Central memory CD8-positive, alpha-beta T cell (primary cell): Measurements from ENCODE around the gene TMEM80.

Source experiments
- ATAC-seq: fragments of 150-1000 bp; cut with Tn5 transposase; replicated peaks from 2 replicates; pipeline ENCODE4 v1.10.0; 2022; ENCODE audit warnings: mild to moderate bottlenecking, moderate FRiP score, moderate number of reproducible peaks; ENCODE audit not compliant: poor library complexity, severe bottlenecking; ENCODE audit errors: extremely low read depth
- DNase-seq, 2 donors: peaks; one replicate each; pipeline ENCODE4 v3.0.0; 2021; ENCODE audit warnings: low spot score in 2 of 2
- H3K27ac Mint-ChIP-seq: one replicate; pipeline ENCODE4 v1.8.0; 2022; ENCODE audit warnings: low read depth, mild to moderate bottlenecking, moderate library complexity, mixed read lengths
- H3K27me3 Mint-ChIP-seq: one replicate; pipeline ENCODE4 v1.8.0; 2022; ENCODE audit warnings: mixed read lengths
- H3K36me3 Mint-ChIP-seq: one replicate; pipeline ENCODE4 v1.8.0; 2022; ENCODE audit warnings: mild to moderate bottlenecking, moderate library complexity, mixed read lengths; ENCODE audit not compliant: insufficient read depth
- H3K4me1 Mint-ChIP-seq: one replicate; pipeline ENCODE4 v1.8.0; 2022; ENCODE audit warnings: mixed read lengths
- H3K4me3 Mint-ChIP-seq: one replicate; pipeline ENCODE4 v1.8.0; 2022; ENCODE audit warnings: mild to moderate bottlenecking, moderate library complexity, mixed read lengths
- H3K9me3 Mint-ChIP-seq: one replicate; pipeline ENCODE4 v1.8.0; 2022; ENCODE audit warnings: mixed read lengths

TMEM80 gene

DNA sequence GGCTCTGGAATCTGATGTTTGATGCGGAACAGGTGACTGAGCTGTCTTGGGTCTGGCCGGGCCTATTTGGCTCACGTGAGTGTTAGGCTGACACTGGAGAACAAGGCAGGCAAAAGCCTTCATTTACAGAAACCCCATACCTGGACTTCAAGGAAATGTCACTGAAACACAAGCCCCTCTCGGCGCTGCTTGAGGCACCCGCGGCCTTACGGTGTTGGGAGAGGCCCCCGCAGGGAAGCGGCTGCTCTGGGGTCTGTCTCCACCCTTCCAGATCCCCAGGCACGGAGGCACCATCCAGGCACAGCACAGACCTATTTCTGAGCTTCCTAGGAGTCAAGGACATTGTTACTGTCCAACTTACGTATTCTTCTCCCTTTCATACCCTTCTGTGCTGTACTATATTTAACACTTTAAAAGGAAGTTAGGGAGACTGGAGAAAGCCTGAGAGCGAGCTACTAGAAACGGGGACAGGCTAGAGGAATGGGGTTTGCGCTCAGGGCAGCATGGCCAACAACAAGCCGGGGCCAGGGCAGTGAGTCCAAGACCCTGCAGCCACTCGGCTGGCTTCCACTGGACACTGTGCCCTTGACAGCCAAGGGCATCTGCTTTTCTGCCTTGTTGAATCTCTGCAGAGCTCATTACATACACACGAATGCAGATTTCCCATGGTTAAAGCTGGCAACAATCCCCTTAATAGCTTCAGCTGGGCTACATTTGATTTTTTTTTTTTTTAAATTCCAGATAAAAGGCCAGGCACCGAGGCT, 34.8 kb upstream of the TMEM80 start:
- Mint-ChIP-seq H3K27ac (no peak overlapping the region), H3K9me3 (no peaks in the 10 kb centered on the region), H3K27me3 (no peaks in the 10 kb centered on the region), H3K4me1 (peaks cover 5% of the 10 kb centered on the region), H3K4me3 (no peak overlapping the region), H3K36me3 (peaks cover 8% of the 10 kb centered on the region)
- no peak for DNase-seq
- ATAC-seq, result no peak

- DNase-seq (no peak), ATAC-seq (no peak)
- H3K4me3 Mint-ChIP-seq, result no peak overlapping the region
- no peak overlapping the region for H3K27ac Mint-ChIP-seq
- H3K36me3 Mint-ChIP-seq, result peaks cover 10% of the 10 kb centered on the region
- no peaks in the 10 kb centered on the region for H3K27me3 Mint-ChIP-seq
- H3K4me1 Mint-ChIP-seq, result peaks cover 5% of the 10 kb centered on the region
- H3K9me3 Mint-ChIP-seq, result no peaks in the 10 kb centered on the region
Observed at GRCh38 chr11:662689-663274, 32.8 kb upstream of the TMEM80 start.

GRCh38 chr11:665062-665703, 30.4 kb upstream of the TMEM80 start:
- Mint-ChIP-seq H3K27ac (no peak overlapping the region), H3K4me1 (peaks cover 5% of the 10 kb centered on the region), H3K27me3 (no peaks in the 10 kb centered on the region), H3K4me3 (no peak overlapping the region), H3K36me3 (peaks cover 13% of the 10 kb centered on the region), H3K9me3 (no peaks in the 10 kb centered on the region)
- no peak for ATAC-seq
- DNase-seq, result no peak

GRCh38 chr11:665704-666281, 29.8 kb upstream of the TMEM80 start:
- Mint-ChIP-seq H3K4me1 (peaks cover 5% of the 10 kb centered on the region), H3K9me3 (no peaks in the 10 kb centered on the region), H3K36me3 (peaks cover 14% of the 10 kb centered on the region), H3K4me3 (no peak overlapping the region), H3K27ac (no peak overlapping the region), H3K27me3 (no peaks in the 10 kb centered on the region)
- DNase-seq, result no peak
- no peak for ATAC-seq

- Mint-ChIP-seq H3K9me3 (no peaks in the 10 kb centered on the region), H3K27ac (no peak overlapping the region), H3K4me1 (no peaks in the 10 kb centered on the region), H3K4me3 (no peak overlapping the region), H3K27me3 (no peaks in the 10 kb centered on the region), H3K36me3 (peaks cover 33% of the 10 kb centered on the region)
- ATAC-seq (no peak), DNase-seq (no peak)
Observed at GRCh38 chr11:673866-674265, 21.8 kb upstream of the TMEM80 start.

GRCh38 chr11:674406-674805, 21.2 kb upstream of the TMEM80 start:
- no peak for DNase-seq
- Mint-ChIP-seq H3K9me3 (no peaks in the 10 kb centered on the region), H3K4me1 (no peaks in the 10 kb centered on the region), H3K27me3 (no peaks in the 10 kb centered on the region), H3K4me3 (no peak overlapping the region), H3K36me3 (peaks cover 36% of the 10 kb centered on the region), H3K27ac (no peak overlapping the region)
- ATAC-seq, result no peak

GRCh38 chr11:678297-678696, 17.3 kb upstream of the TMEM80 start:
- DNase-seq (no peak), ATAC-seq (no peak)
- H3K36me3 Mint-ChIP-seq, result peaks cover 37% of the 10 kb centered on the region
- no peak overlapping the region for H3K4me3 Mint-ChIP-seq
- H3K27ac Mint-ChIP-seq, result no peak overlapping the region
- H3K27me3 Mint-ChIP-seq, result no peaks in the 10 kb centered on the region
- H3K4me1 Mint-ChIP-seq, result peaks cover 8% of the 10 kb centered on the region
- H3K9me3 Mint-ChIP-seq, result no peaks in the 10 kb centered on the region

GRCh38 chr11:679271-680207, 16.1 kb upstream of the TMEM80 start:
- no peak for DNase-seq
- H3K4me3 Mint-ChIP-seq, result no peak overlapping the region
- H3K36me3 Mint-ChIP-seq, result peaks cover 35% of the 10 kb centered on the region
- H3K4me1 Mint-ChIP-seq, result peaks cover 8% of the 10 kb centered on the region
- H3K27ac Mint-ChIP-seq, result no peak overlapping the region
- no peaks in the 10 kb centered on the region for H3K27me3 Mint-ChIP-seq
- H3K9me3 Mint-ChIP-seq, result no peaks in the 10 kb centered on the region
- no peak for ATAC-seq

DNA sequence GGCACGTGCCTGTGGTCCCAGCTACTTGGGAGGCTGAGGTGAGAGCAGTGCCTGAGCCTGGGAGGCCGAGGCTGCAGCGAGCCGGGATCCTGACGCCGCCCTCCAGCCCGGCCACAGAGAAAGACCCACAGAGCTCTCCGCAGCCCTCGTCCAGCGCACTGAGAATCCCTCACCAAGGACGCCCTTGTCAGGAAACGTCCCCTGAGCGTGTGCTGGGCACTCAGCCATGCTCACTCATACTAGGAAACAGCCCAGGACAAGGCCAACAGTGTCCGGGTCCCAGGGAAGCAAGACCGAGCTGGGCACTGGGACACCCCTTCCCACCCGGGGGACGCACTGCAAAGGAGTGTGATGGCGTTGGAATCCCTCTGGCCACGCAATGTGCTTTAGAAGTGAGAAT, 15.1 kb upstream of the TMEM80 start:
- H3K27me3 Mint-ChIP-seq, result no peaks in the 10 kb centered on the region
- no peak overlapping the region for H3K27ac Mint-ChIP-seq
- peaks cover 8% of the 10 kb centered on the region for H3K4me1 Mint-ChIP-seq
- peaks cover 39% of the 10 kb centered on the region for H3K36me3 Mint-ChIP-seq
- H3K4me3 Mint-ChIP-seq, result no peak overlapping the region
- ATAC-seq, result no peak
- DNase-seq, result no peak
- no peaks in the 10 kb centered on the region for H3K9me3 Mint-ChIP-seq

DNA sequence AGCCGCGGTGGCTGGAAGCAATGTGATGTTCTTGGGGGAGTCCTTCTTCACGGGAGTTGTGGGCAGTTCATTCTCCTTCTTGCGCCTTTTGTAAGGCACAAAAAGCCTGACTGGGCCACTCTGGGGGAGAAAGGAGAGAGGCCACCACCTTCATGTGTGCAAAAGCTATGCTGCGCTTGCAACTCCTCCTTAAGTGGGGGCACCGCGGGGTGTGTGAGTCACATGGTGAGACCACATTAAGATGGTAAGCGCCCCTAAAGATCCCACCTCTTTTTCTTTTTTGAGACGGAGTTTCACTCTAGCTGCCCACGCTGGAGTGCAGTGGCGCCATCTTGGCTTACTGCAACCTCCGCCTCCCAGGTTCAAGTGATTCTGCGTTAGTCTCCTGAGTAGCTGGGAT, 14.6 kb upstream of the TMEM80 start:
- H3K36me3 Mint-ChIP-seq, result peaks cover 38% of the 10 kb centered on the region
- peak; percentile 32 for ATAC-seq
- no peak overlapping the region for H3K27ac Mint-ChIP-seq
- no peaks in the 10 kb centered on the region for H3K27me3 Mint-ChIP-seq
- DNase-seq, result no peak
- H3K4me1 Mint-ChIP-seq, result peaks cover 8% of the 10 kb centered on the region
- H3K4me3 Mint-ChIP-seq, result no peak overlapping the region
- no peaks in the 10 kb centered on the region for H3K9me3 Mint-ChIP-seq

DNA sequence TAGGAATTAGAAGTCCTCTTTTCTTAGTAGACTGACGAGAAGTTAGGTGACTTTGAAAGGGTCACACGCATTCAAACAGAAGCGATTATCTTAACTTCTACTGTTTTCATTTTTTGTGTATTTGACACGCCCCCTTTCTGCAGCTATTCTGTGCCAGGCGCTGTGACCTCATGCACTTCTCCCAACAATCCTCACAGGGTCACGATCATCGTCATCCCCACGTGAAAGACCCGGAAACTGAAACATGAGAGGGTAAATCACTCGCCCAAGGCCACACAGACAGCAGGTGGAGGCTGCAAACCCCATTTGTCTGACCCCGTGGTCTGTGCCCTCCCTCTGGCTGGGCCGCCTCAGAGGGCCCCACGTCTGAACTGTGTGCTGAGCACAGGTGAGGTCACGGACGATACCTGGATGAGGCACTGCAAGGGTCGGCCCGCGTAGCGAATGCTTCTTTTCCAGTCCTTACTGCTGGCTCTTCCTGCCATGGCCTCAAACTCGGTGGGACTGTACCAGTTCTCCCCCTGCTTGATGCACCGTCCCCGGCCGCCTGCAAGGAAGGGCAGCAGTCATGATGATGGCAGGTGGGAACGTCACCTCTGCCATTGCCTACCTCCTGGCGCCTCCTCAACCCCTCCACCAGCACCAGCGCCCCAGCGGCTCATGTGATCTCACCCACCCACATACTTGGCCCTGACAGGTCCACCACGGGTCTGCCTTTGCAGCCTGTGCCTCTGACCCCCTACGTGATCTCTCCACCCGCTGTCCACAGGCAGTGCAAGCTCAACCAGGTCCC, 9.0 kb upstream of the TMEM80 start:
- Mint-ChIP-seq H3K4me3 (no peak overlapping the region), H3K27me3 (no peaks in the 10 kb centered on the region), H3K36me3 (peaks cover 46% of the 10 kb centered on the region), H3K4me1 (peaks cover 11% of the 10 kb centered on the region), H3K27ac (peak overlapping the region; percentile 80), H3K9me3 (no peaks in the 10 kb centered on the region)
- no peak for ATAC-seq
- DNase-seq, result no peak
